HepG2 (cell line): ENCODE measurements around the gene ATP8B1. TPM values are rescaled to one million over a fixed set of nuclear protein-coding genes. Genes with fewer than 3 reads are reported as not detected.

Experiments
- ATAC-seq: fragments of 200-7000 bp; cut with Tn5 transposase; 3 replicates; pipeline ENCODE4 v1.9.1; 2020; ENCODE audit warnings: mild to moderate bottlenecking, moderate library complexity
- BruUV-seq: library from RNA; stranded (reverse); fragments of 400-500 nt; replicated peaks from 2 replicates; lab custom pipeline; 2021; lab: Mats Ljungman, UMichigan
- CTCF ChIA-PET: fragments of 300-600 bp; formaldehyde crosslinking; extraction: SDS; loops from one replicate; lab custom pipeline; 2021; ENCODE audit warnings: low total read pairs, inconsistent platforms, low intra/inter-chr PET ratio; lab: Yijun Ruan, JAX
- POLR2A ChIA-PET: fragments of 350-600 bp; sonication (Branson Sonifier 250); formaldehyde crosslinking; loops from one replicate; lab custom pipeline; 2020; ENCODE audit warnings: antibody characterized with exemption, inconsistent platforms; lab: Yijun Ruan, JAX
- DNase-seq: peaks from one replicate; pipeline ENCODE4 v3.0.0-alpha.2; 2015; ENCODE audit warnings: low spot score
- FAIRE-seq: peaks from 3 replicates; lab custom pipeline; 2011; peaks lifted over from hg19 to GRCh38; lab: Jason Lieb, UNC
- H2AFZ ChIP-seq: one replicate; pipeline ENCODE4 v1.6.1; 2011; ENCODE audit warnings: low read length, inconsistent platforms
- H3K27ac ChIP-seq: fragments of 300-600 bp; 3 replicates; pipeline ENCODE4 v1.8.0; 2011; ENCODE audit warnings: mixed run types, mild to moderate bottlenecking, mixed read lengths, low read length, inconsistent platforms; ENCODE audit not compliant: insufficient read depth; ENCODE audit errors: extremely low read length
- H3K27me3 ChIP-seq, 2 experiments: fragments of 200-600 bp in 1 of 2; 2 replicates in 1 of 2; 3 replicates in 1 of 2; pipeline versions ENCODE4 v1.6.0 to v1.8.0; 2011; ENCODE audit warnings: low read length in 2 of 2, mild to moderate bottlenecking in 2 of 2, moderate library complexity in 2 of 2, inconsistent platforms in 1 of 2; ENCODE audit not compliant: insufficient read depth in 2 of 2, control insufficient read depth in 1 of 2
- H3K36me3 ChIP-seq, 2 experiments: fragments of 200-600 bp in 1 of 2; replicated peaks in 1 of 2; 2 replicates in 1 of 2; 3 replicates in 1 of 2; pipeline versions ENCODE4 v1.5.1 to v1.8.0; 2011; ENCODE audit warnings: low read length in 2 of 2, inconsistent platforms in 1 of 2; ENCODE audit not compliant: insufficient read depth in 2 of 2, control insufficient read depth in 1 of 2
- H3K4me1 ChIP-seq: 2 replicates; pipeline ENCODE4 v1.5.1; 2012; ENCODE audit warnings: low read length, inconsistent platforms; ENCODE audit not compliant: insufficient read depth
- H3K4me2 ChIP-seq: 2 replicates; pipeline ENCODE4 v1.6.0; 2011; ENCODE audit warnings: low read depth, low read length, inconsistent platforms
- H3K4me3 ChIP-seq, 3 experiments: fragments of 200-600 bp in 1 of 3; sonication (generic), shearing (Covaris generic) in 1 of 3; replicated peaks in 1 of 3; 2 replicates each; pipeline ENCODE4 v1.5.1; 2011 to 2016; ENCODE audit warnings: low read length in 3 of 3, inconsistent platforms in 2 of 3, low read depth in 2 of 3, mild to moderate bottlenecking in 2 of 3, control low read depth in 1 of 3, mixed read lengths in 1 of 3; ENCODE audit not compliant: insufficient read depth in 1 of 3
- H3K79me2 ChIP-seq: one replicate; pipeline ENCODE4 v1.6.1; 2011; ENCODE audit warnings: low read length, inconsistent platforms; ENCODE audit not compliant: insufficient read depth
- H3K9ac ChIP-seq: 2 replicates; pipeline ENCODE4 v1.6.0; 2011; ENCODE audit warnings: mild to moderate bottlenecking, low read depth, low read length, inconsistent platforms; ENCODE audit not compliant: insufficient read depth
- H3K9me3 ChIP-seq: 2 replicates; pipeline ENCODE4 v1.5.1; 2012; ENCODE audit warnings: mild to moderate bottlenecking, low read length
- H4K20me1 ChIP-seq: 2 replicates; pipeline ENCODE4 v1.6.0; 2011; ENCODE audit warnings: inconsistent platforms, mild to moderate bottlenecking, low read length, moderate library complexity; ENCODE audit not compliant: insufficient read depth
- MBD4 ChIP-seq: IDR thresholded peaks from 2 replicates; pipeline ENCODE4 v1.6.1; 2012; ENCODE audit warnings: low read length, inconsistent platforms, borderline replicate concordance
- ZNF253 ChIP-seq: sonication (generic); formaldehyde crosslinking; IDR thresholded peaks from 2 replicates; pipeline ENCODE4 v1.8.0; 2022; ENCODE audit warnings: mild to moderate bottlenecking, missing genetic modification reagents, borderline replicate concordance
- ZNF441 ChIP-seq: sonication (generic); formaldehyde crosslinking; IDR thresholded peaks from 2 replicates; pipeline ENCODE4 v1.7.0; 2021; ENCODE audit warnings: missing genetic modification reagents, borderline replicate concordance
- ZNF7 ChIP-seq: IDR thresholded peaks from 2 replicates; pipeline ENCODE4 v1.6.1; 2016; ENCODE audit warnings: missing biosample characterization, missing genetic modification reagents
- ZNF704 ChIP-seq: sonication (generic); formaldehyde crosslinking; IDR thresholded peaks from 2 replicates; pipeline ENCODE4 v1.8.1; 2023; ENCODE audit warnings: mild to moderate bottlenecking, inconsistent platforms, moderate library complexity, missing genetic modification reagents, borderline replicate concordance
- WGBS: methylation state at CpG from one replicate; pipeline ENCODE4 v1.1.6; 2017; ENCODE audit warnings: low lambda C conversion rate; 5-methylcytosine and 5-hydroxymethylcytosine counted together
- in situ Hi-C: cut with HindIII; loops from 2 replicates; pipeline ENCODE4 v1.10.0; 2017; ENCODE audit warnings: low pct_unique_long_range_greater_than_20kb; ENCODE audit not compliant: extremely low pct_ligation_motif_present
- intact Hi-C: fragments of 100-400 bp; cut with micrococcal nuclease; formaldehyde crosslinking; loops from one replicate; pipeline ENCODE4 v1.10.0; 2022; ENCODE audit not compliant: unreplicated experiment
- polyA plus RNA-seq, 8 experiments: library from polyadenylated mRNA; depleted of rRNA in 3 of 8; stranded (reverse) in 7 of 8; unstranded in 1 of 8; fragments of >200 nt; fragmentation: Illumina TruSeq in 4 of 8; extraction: Trizol in 4 of 8; gene quantifications; 2 replicates each; pipeline versions ENCODE4 v1.2.1 to v1.2.3, GENCODE V29; 2011 to 2016; ENCODE audit warnings: low read depth in 4 of 8, missing spikeins in 1 of 8, mixed read lengths in 1 of 8; ENCODE audit not compliant: insufficient read depth in 1 of 8
- total RNA-seq, 5 experiments: library from RNA; depleted of rRNA; stranded (reverse); fragments of >200 nt; fragmentation: Illumina TruSeq; extraction: Trizol; gene quantifications; 2 replicates each; pipeline ENCODE4 v1.2.3, GENCODE V29; 2016; ENCODE audit warnings: low read depth in 1 of 5
- TF ChIP-seq, protein P1 (sequence below): sonication (generic); formaldehyde crosslinking; IDR thresholded peaks from 2 replicates; pipeline ENCODE4 v1.4.0; 2020; ENCODE audit warnings: missing genetic modification reagents, borderline replicate concordance
- TF ChIP-seq, protein P2 (sequence below): sonication (generic); formaldehyde crosslinking; IDR thresholded peaks from 2 replicates; pipeline ENCODE4 v1.4.0; 2020; ENCODE audit warnings: missing genetic modification reagents, borderline replicate concordance
- TF ChIP-seq, protein P3 (sequence below): sonication (generic); formaldehyde crosslinking; IDR thresholded peaks from 2 replicates; pipeline ENCODE4 v1.5.1; 2020; ENCODE audit warnings: mild to moderate bottlenecking, missing genetic modification reagents, borderline replicate concordance

ATP8B1 gene
- total and polyA plus RNA-seq, 2 of the 13 experiments (the other 11 are each of a cell fraction or from before 2014, with no cell fraction given): 2.8 to 4.0 TPM

- intact Hi-C loops (no loop called here), in situ Hi-C loops (no loop called here)
- Histone ChIP-seq H3K27ac (no peak overlapping the region), H3K4me3 (no peak overlapping the region), H2AFZ (no peak overlapping the region), H3K9ac (no peak overlapping the region), H3K79me2 (no peaks in the 10 kb centered on the region), H3K9me3 (peaks cover 3% of the 10 kb centered on the region; the same call in 1 of the 2 replicates), H4K20me1 (no peaks in the 10 kb centered on the region), H3K4me2 (no peak overlapping the region)
- WGBS: 100% methylated on average over 1 of the region's 1 CpG
- CTCF ChIA-PET: no interaction called here
- no TSS peak for BruUV-seq
- no peak for DNase-seq
- no peak for ATAC-seq
- no peak for FAIRE-seq
- POLR2A ChIA-PET: no interaction called here
- TF ChIP-seq ZNF7 (CRISPR knock-in tag): no peak
- TF ChIP-seq, all 625 proteins: peak for 0
- H3K4me1 ChIP-seq: peaks cover 13% of the 10 kb centered on the region
- no peaks in the 10 kb centered on the region for H3K36me3 ChIP-seq
- no peaks in the 10 kb centered on the region for H3K27me3 ChIP-seq
Observed at GRCh38 chr18:57705011-57705410, 98.1 kb downstream of the ATP8B1 start.

GRCh38 chr18:57698571-57699276, 104.4 kb downstream of the ATP8B1 start:
- FAIRE-seq (no peak), ATAC-seq (no peak), DNase-seq (no peak)
- Histone ChIP-seq H3K4me1 (peaks cover 9% of the 10 kb centered on the region), H3K79me2 (no peaks in the 10 kb centered on the region), H4K20me1 (no peaks in the 10 kb centered on the region), H3K36me3 (0 out of 5 replicates have a peak, but pooled peaks cover 0 to 3% of the 10 kb centered on the region in 2 experiments), H3K27ac (no peak overlapping the region), H3K9ac (no peak overlapping the region), H3K4me3 (no peak overlapping the region), H2AFZ (no peak overlapping the region), H3K9me3 (no peaks in the 10 kb centered on the region), H3K4me2 (no peak overlapping the region), H3K27me3 (no peaks in the 10 kb centered on the region)
- intact Hi-C loops (no loop called here), in situ Hi-C loops (no loop called here)
- no TSS peak for BruUV-seq
- ChIA-PET POLR2A (no interaction called here), CTCF (no interaction called here)
- WGBS: 93% methylated on average over 7 of the region's 7 CpGs
- TF ChIP-seq, protein P1, sequence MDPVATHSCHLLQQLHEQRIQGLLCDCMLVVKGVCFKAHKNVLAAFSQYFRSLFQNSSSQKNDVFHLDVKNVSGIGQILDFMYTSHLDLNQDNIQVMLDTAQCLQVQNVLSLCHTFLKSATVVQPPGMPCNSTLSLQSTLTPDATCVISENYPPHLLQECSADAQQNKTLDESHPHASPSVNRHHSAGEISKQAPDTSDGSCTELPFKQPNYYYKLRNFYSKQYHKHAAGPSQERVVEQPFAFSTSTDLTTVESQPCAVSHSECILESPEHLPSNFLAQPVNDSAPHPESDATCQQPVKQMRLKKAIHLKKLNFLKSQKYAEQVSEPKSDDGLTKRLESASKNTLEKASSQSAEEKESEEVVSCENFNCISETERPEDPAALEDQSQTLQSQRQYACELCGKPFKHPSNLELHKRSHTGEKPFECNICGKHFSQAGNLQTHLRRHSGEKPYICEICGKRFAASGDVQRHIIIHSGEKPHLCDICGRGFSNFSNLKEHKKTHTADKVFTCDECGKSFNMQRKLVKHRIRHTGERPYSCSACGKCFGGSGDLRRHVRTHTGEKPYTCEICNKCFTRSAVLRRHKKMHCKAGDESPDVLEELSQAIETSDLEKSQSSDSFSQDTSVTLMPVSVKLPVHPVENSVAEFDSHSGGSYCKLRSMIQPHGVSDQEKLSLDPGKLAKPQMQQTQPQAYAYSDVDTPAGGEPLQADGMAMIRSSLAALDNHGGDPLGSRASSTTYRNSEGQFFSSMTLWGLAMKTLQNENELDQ (CRISPR knock-in tag): no peak
- TF ChIP-seq ZNF253 (CRISPR knock-in tag): no peak
- TF ChIP-seq ZNF441 (CRISPR knock-in tag): no peak
- no peak for TF ChIP-seq MBD4
- TF ChIP-seq, protein P2, sequence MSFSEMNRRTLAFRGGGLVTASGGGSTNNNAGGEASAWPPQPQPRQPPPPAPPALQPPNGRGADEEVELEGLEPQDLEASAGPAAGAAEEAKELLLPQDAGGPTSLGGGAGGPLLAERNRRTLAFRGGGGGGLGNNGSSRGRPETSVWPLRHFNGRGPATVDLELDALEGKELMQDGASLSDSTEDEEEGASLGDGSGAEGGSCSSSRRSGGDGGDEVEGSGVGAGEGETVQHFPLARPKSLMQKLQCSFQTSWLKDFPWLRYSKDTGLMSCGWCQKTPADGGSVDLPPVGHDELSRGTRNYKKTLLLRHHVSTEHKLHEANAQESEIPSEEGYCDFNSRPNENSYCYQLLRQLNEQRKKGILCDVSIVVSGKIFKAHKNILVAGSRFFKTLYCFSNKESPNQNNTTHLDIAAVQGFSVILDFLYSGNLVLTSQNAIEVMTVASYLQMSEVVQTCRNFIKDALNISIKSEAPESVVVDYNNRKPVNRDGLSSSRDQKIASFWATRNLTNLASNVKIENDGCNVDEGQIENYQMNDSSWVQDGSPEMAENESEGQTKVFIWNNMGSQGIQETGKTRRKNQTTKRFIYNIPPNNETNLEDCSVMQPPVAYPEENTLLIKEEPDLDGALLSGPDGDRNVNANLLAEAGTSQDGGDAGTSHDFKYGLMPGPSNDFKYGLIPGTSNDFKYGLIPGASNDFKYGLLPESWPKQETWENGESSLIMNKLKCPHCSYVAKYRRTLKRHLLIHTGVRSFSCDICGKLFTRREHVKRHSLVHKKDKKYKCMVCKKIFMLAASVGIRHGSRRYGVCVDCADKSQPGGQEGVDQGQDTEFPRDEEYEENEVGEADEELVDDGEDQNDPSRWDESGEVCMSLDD (CRISPR knock-in tag): no peak
- no peak for TF ChIP-seq ZNF704 (CRISPR knock-in tag)
- TF ChIP-seq, protein P3, sequence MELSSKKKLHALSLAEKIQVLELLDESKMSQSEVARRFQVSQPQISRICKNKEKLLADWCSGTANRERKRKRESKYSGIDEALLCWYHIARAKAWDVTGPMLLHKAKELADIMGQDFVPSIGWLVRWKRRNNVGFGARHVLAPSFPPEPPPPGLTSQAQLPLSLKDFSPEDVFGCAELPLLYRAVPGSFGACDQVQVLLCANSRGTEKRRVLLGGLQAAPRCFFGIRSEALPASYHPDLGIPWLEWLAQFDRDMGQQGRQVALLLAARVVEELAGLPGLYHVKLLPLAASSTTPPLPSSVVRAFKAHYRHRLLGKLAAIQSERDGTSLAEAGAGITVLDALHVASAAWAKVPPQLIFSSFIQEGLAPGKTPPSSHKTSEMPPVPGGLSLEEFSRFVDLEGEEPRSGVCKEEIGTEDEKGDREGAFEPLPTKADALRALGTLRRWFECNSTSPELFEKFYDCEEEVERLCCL: no peak
